Fibroblast of villous mesenchyme (primary cell): ENCODE results near the gene JMJD4. TPM values are rescaled to one million over a fixed set of nuclear protein-coding genes. Genes with fewer than 3 reads are reported as not detected.

Experiments
- DNase-seq: peaks from one replicate; pipeline ENCODE4 v3.0.0-alpha.2; 2010; ENCODE audit warnings: low read depth
- H3K4me3 ChIP-seq: 2 replicates; pipeline ENCODE4 v1.5.1; 2011; ENCODE audit warnings: low read depth, mild to moderate bottlenecking, low read length
- total RNA-seq: library from RNA; depleted of rRNA; stranded (reverse); fragments of >200 nt; gene quantifications from 2 replicates; pipeline ENCODE4 v1.2.3, GENCODE V29; 2012
- TF ChIP-seq, protein P1 (sequence below): IDR thresholded peaks from 2 replicates; pipeline ENCODE4 v1.5.1; 2012; ENCODE audit warnings: low read depth, mild to moderate bottlenecking, low read length; ENCODE audit not compliant: insufficient read depth

JMJD4 gene
- total RNA-seq, 1 donor, result 25.5 TPM

DNA sequence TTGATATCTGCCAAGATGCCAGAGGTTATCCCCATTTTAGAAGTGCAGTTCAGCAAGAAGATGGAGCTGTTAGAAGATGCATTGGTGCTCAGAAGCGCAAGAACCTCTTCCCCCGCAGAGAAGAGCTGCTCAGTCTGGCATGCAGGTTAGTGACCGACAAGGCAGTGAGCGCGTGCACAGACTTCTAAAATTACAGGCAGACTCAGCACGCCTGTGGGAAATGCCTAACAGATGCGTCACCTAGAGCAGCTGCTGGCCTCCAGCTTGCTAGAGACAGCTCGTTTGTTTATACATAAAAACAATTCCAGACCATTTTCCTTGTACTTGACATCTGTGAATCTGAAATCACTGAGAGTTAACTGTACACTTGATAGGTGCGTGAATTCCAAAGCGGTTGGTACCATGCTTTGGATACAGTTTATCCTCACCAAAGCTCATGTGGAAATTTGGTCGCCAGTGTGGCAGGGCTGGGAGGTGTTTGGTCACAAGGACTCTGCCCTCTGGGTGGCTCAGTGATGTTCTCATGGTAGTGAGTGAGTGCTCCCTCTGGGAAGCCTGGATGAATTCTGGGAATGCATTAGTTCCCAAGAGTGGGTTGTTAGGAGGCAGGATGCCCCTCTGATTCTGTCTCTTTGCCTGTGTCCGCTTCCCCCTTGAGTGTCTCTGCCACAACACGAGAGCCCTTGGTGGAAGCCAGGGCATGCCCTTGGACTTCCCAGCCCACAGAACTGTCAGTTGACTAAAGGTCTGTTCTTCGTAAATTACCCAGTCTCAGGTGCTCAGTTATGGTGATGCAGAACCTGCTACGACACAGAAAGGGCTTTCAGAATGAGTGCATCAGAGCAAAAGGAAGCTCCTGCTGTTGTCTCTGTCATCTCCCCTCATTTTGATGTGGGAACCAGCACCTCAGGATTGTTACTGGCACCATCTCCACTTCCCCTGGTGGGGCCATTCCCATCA, 24.5 kb upstream of the JMJD4 start:
- TF ChIP-seq, protein P1, sequence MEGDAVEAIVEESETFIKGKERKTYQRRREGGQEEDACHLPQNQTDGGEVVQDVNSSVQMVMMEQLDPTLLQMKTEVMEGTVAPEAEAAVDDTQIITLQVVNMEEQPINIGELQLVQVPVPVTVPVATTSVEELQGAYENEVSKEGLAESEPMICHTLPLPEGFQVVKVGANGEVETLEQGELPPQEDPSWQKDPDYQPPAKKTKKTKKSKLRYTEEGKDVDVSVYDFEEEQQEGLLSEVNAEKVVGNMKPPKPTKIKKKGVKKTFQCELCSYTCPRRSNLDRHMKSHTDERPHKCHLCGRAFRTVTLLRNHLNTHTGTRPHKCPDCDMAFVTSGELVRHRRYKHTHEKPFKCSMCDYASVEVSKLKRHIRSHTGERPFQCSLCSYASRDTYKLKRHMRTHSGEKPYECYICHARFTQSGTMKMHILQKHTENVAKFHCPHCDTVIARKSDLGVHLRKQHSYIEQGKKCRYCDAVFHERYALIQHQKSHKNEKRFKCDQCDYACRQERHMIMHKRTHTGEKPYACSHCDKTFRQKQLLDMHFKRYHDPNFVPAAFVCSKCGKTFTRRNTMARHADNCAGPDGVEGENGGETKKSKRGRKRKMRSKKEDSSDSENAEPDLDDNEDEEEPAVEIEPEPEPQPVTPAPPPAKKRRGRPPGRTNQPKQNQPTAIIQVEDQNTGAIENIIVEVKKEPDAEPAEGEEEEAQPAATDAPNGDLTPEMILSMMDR, result no peak
- DNase-seq, result peak; percentile 97
- no peak overlapping the region for H3K4me3 ChIP-seq

DNA sequence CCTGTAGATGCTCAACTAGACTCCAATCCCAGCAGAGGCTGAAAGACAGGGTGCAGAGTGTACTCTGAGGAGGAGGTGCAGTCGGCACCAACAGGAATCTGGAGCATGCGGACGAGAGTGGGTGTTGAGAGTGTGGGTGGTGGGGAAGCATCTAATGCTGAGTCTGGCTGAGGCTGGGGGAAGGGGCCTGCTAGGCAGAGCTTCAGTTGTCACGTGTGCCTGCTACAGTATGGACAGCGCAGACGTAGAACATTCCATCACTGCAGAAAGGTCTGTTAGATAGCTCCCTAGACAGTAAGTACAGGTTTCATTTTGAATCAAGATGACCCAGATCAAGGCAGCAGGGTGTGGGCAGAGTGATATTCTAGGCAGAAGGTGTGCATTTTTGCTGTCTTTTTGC, 23.3 kb upstream of the JMJD4 start:
- H3K4me3 ChIP-seq, result no peak overlapping the region
- no peak for DNase-seq
- TF ChIP-seq, protein P1, result no peak

DNA sequence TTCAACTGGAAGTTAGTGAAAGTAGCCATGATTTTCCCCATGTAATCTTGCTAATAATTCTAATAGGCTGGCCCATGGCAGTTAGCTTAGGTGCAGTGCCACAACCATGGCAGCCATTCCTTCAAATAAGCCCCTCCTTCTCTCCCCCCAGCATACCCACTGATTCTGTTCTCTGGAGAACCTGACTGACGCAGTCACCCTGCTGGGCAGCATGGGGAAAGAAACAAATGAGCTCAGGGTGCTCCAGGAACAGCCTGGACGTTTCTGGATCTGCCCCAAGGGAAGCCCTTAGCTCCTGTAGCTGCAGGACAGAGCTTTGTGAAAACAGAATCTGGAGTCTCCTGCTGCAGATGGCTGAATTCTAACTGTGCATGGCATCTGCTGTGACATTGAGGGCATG, 22.7 kb upstream of the JMJD4 start:
- H3K4me3 ChIP-seq, result no peak overlapping the region
- DNase-seq, result no peak
- TF ChIP-seq, protein P1, result no peak

DNA sequence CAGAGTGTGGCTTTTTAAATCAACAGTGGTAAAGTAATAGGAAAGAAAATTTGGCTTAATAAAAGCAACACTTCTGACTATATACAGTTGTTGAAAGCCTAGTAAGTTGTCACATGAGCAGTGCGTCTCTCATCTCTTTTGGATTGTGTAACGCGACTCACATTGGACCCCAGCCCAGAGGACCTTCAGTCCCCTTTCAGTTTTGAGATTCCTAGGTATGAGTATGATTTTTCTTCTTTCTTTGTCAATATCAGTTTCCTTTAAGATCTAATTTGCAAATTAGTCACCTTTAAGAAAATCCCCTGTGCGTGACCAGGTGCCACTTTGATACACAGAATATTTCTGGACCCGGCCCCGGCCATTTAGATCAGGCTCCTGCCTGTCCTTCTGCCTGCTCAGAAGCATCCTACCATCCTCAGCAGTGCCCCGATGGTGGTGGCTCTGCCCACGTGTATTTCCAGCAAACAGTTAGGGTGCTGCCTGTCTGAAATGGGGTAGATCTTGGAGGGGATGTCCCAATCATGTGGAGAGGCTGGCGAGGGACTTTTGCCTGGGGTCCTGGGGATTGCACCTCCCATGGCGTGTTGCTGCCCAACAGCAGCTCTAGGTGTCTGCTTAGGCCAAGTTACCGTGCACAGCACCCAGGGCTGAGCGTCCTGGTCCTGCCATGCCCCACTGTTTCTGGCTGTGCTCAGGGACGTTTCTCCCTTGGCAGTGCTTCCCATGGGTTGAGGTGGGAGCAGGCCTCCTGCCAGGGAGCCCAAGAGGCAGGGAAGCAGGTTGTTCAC, 21.3 kb upstream of the JMJD4 start:
- no peak overlapping the region for H3K4me3 ChIP-seq
- TF ChIP-seq, protein P1, result no peak
- DNase-seq, result peak; percentile 17

DNA sequence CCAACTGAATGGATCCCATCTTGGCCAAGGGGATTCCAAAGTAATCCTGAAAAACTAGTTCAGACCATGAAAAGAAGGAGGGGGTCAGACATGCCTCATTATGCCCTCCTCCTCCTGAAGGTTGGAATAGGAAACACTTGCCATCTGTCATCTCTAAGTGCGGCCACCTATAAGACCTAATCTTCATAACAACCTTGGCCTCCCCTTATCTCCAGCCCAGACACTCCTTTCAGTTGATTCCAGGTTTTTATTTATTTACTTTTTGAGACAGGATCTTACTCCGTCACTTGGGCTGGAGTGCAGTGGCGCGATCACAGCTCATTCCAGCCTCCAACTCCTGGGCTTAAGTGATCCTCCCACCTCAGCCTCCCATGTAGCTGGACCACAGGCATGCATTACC, 19.9 kb upstream of the JMJD4 start:
- TF ChIP-seq, protein P1, result no peak
- H3K4me3 ChIP-seq, result no peak overlapping the region
- no peak for DNase-seq

DNA sequence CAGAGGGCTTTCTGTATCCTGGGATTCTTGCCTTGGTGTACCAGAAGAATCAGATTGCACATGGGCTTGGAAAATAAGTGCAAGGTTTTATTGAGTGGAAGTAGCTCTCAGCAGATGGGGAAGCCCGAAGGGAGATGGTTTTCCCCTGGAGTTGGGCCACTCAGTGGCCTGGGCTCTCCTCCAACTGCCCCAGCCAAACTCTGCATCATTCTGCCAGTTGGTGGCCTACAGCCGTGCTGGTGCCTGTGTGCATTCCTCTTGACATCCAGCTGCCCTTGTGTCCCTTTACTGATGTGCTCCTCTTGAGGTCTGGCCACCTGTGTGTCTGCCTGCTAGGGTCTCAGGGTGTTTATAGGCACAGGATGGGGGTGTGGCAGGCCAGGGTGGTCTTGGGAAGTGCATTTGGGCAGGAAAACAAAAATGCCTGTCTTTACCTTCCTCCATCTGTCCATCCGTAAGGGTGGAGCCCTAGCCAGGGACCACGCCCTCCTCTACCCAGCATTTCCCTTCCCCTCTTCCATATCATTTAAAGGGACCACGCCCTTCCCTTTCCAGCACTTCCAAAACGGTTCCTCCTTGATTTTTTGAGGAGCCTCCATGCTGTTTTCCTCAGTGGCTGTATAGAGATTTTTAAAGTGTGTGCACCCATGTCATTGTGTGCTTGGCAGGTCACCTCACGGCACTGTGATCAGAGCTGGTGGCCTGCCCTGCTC, 19.1 kb upstream of the JMJD4 start:
- no peak overlapping the region for H3K4me3 ChIP-seq
- no peak for DNase-seq
- TF ChIP-seq, protein P1, result no peak
